GM23338 (cell line): Measurements from ENCODE around the gene C14orf93. TPM values are rescaled to one million over a fixed set of nuclear protein-coding genes. Genes with fewer than 3 reads are reported as not detected.

Source experiments
- ATAC-seq: fragments of 200-7000 bp; cut with Tn5 transposase; 3 replicates; pipeline ENCODE4 v1.9.1; 2020
- DNase-seq: peaks from one replicate; pipeline ENCODE4 v3.0.0-alpha.2; 2015; ENCODE audit warnings: low spot score
- H2AFZ ChIP-seq: fragments of 200-600 bp; sonication (generic); 2 replicates; pipeline ENCODE4 v1.8.0; 2016; ENCODE audit warnings: antibody characterized with exemption, mild to moderate bottlenecking, moderate library complexity
- H3F3A ChIP-seq: fragments of 200-600 bp; sonication (generic); replicated peaks from 2 replicates; pipeline ENCODE4 v1.8.0; 2017; ENCODE audit warnings: antibody characterized with exemption, mixed run types, low read depth
- H3K27ac ChIP-seq: fragments of 200-600 bp; sonication (generic); 2 replicates; pipeline ENCODE4 v1.6.1; 2016; ENCODE audit warnings: low read depth
- H3K27me3 ChIP-seq: fragments of 200-600 bp; sonication (generic); 2 replicates; pipeline ENCODE4 v1.8.0; 2016; ENCODE audit warnings: mild to moderate bottlenecking, mixed run types, moderate library complexity; ENCODE audit not compliant: insufficient read depth
- H3K36me3 ChIP-seq: fragments of 200-600 bp; sonication (generic); 2 replicates; pipeline ENCODE4 v1.8.0; 2016; ENCODE audit warnings: mild to moderate bottlenecking; ENCODE audit not compliant: insufficient read depth
- H3K4me1 ChIP-seq: fragments of 200-600 bp; sonication (generic); 2 replicates; pipeline ENCODE4 v1.8.0; 2016; ENCODE audit warnings: mild to moderate bottlenecking, moderate library complexity; ENCODE audit not compliant: insufficient read depth
- H3K4me2 ChIP-seq: fragments of 200-600 bp; sonication (generic); 2 replicates; pipeline ENCODE4 v1.7.1; 2017; ENCODE audit warnings: mixed run types
- H3K4me3 ChIP-seq: fragments of 200-600 bp; sonication (generic); 2 replicates; pipeline ENCODE4 v1.6.1; 2016; ENCODE audit warnings: mixed run types
- H3K79me2 ChIP-seq: fragments of 200-600 bp; sonication (generic); replicated peaks from 2 replicates; pipeline ENCODE4 v1.8.0; 2017; ENCODE audit warnings: mild to moderate bottlenecking; ENCODE audit not compliant: insufficient read depth
- H3K9me2 ChIP-seq: fragments of 200-600 bp; sonication (generic); 2 replicates; pipeline ENCODE4 v1.8.0; 2017; ENCODE audit not compliant: insufficient read depth
- H4K20me1 ChIP-seq: fragments of 200-600 bp; sonication (generic); replicated peaks from 2 replicates; pipeline ENCODE4 v1.8.0; 2017; ENCODE audit warnings: mild to moderate bottlenecking; ENCODE audit not compliant: insufficient read depth
- H3K27ac Mint-ChIP-seq: 2 replicates; pipeline ENCODE4 v1.8.0; 2020; ENCODE audit warnings: inconsistent platforms, mild to moderate bottlenecking, moderate library complexity, mixed read lengths
- H3K27me3 Mint-ChIP-seq: 3 replicates; pipeline ENCODE4 v1.8.0; 2022; ENCODE audit warnings: low read depth, mild to moderate bottlenecking, moderate library complexity, mixed read lengths, inconsistent platforms; ENCODE audit not compliant: insufficient read depth, poor library complexity
- H3K36me3 Mint-ChIP-seq: 3 replicates; pipeline ENCODE4 v1.8.0; 2021; ENCODE audit warnings: low read depth, mild to moderate bottlenecking, inconsistent platforms, moderate library complexity, mixed read lengths
- H3K4me1 Mint-ChIP-seq: 3 replicates; pipeline ENCODE4 v1.8.0; 2020; ENCODE audit warnings: mild to moderate bottlenecking, inconsistent platforms, mixed read lengths
- H3K4me3 Mint-ChIP-seq: 3 replicates; pipeline ENCODE4 v1.8.0; 2021; ENCODE audit warnings: moderate library complexity, mild to moderate bottlenecking, inconsistent platforms, mixed read lengths
- H3K9me3 Mint-ChIP-seq: 3 replicates; pipeline ENCODE4 v1.8.0; 2020; ENCODE audit warnings: moderate library complexity, mild to moderate bottlenecking, inconsistent platforms, mixed read lengths
- CREB1 ChIP-seq: fragments of 250-450 bp; sonication (Bioruptor Pico); IDR thresholded peaks from 2 replicates; pipeline ENCODE4 v1.5.0; 2020; ENCODE audit warnings: low read depth, mild to moderate bottlenecking, moderate library complexity
- CTCF ChIP-seq, 2 experiments: fragments of 200-600 bp in 1 of 2; sonication (generic) in 1 of 2; conservative IDR thresholded peaks; 2 replicates each; pipeline versions ENCODE4 v1.5.1 to v1.6.1; 2016 to 2017; ENCODE audit warnings: antibody characterized with exemption in 2 of 2, low read depth in 2 of 2, mild to moderate bottlenecking in 2 of 2, moderate library complexity in 1 of 2
- EZH2 ChIP-seq: fragments of 200-600 bp; sonication (generic); IDR thresholded peaks from one replicate; pipeline ENCODE4 v1.8.0; 2017; ENCODE audit warnings: antibody characterized with exemption, mild to moderate bottlenecking, low read depth; ENCODE audit not compliant: unreplicated experiment
- EZH2phosphoT487 ChIP-seq: fragments of 200-600 bp; sonication (generic); IDR thresholded peaks from one replicate; pipeline ENCODE4 v1.8.1; 2018; ENCODE audit warnings: antibody characterized with exemption; ENCODE audit not compliant: unreplicated experiment
- JUNB ChIP-seq: IDR thresholded peaks from one replicate; pipeline ENCODE4 v1.6.1; 2016; ENCODE audit warnings: antibody characterized with exemption; ENCODE audit not compliant: unreplicated experiment
- NANOG ChIP-seq: IDR thresholded peaks from 2 replicates; pipeline ENCODE4 v1.6.1; 2016; ENCODE audit warnings: antibody characterized with exemption, borderline replicate concordance
- STAT1 ChIP-seq: IDR thresholded peaks from one replicate; pipeline ENCODE4 v1.6.1; 2016; ENCODE audit warnings: antibody characterized with exemption; ENCODE audit not compliant: unreplicated experiment
- polyA plus RNA-seq: library from polyadenylated mRNA; unstranded; fragments of >200 nt; fragmentation: Nextera tagmentation; extraction: Ambion mirVana; gene quantifications from 2 replicates; pipeline ENCODE4 v1.2.1, GENCODE V29; 2016
- total RNA-seq: library from RNA; depleted of rRNA; stranded (reverse); fragments of >200 nt; shearing (Covaris generic); gene quantifications from 2 replicates; pipeline ENCODE4 v1.2.3, GENCODE V29; 2014
- TF ChIP-seq, protein P1 (sequence below): IDR thresholded peaks from 2 replicates; pipeline ENCODE4 v1.6.1; 2016; ENCODE audit warnings: antibody characterized with exemption
- TF ChIP-seq, protein P2 (sequence below): fragments of 250-450 bp; sonication (Bioruptor Pico); IDR thresholded peaks from 2 replicates; pipeline ENCODE4 v1.5.0; 2020; ENCODE audit warnings: mild to moderate bottlenecking, moderate library complexity

Gene C14orf93
- total and polyA plus RNA-seq, 2 experiments from 2014 or later, result 3.5 to 11.7 TPM

DNA sequence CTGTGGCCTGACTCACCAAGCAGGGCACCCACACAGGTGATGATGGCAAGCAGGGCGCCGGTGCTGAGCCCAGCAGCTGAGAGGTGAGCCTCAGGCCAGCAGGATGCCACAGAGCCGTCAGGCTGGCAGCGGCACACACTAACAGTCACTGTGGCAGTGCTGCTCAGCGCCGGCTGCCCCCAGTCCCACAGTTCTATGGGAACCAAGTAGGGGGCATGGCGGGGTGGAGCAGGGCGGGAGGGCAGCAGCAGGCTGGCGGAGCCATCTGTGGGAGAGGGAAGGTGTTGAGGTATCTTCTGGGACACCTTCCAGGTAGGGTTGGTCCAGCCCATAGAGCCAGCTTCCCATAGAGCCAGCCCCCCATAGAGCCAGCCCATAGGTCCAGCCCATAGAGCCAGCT is 39.1 kb upstream of the C14orf93 start:
- H3K4me3 ChIP-seq, result no peak overlapping the region
- H3K27ac ChIP-seq, result no peak overlapping the region
- H3K27me3 ChIP-seq, result no peaks in the 10 kb centered on the region
- H2AFZ ChIP-seq, result no peak overlapping the region
- TF ChIP-seq CREB1 (CRISPR knock-in tag) (no peak), CTCF (conservative IDR thresholded peaks at IDR 0.05; ENCODE audit: low read depth in 2 of 2) (no peak), NANOG (no peak), STAT1 (no peak), EZH2phosphoT487 (no peak), EZH2 (no peak), JUNB (no peak)
- TF ChIP-seq, protein P1, sequence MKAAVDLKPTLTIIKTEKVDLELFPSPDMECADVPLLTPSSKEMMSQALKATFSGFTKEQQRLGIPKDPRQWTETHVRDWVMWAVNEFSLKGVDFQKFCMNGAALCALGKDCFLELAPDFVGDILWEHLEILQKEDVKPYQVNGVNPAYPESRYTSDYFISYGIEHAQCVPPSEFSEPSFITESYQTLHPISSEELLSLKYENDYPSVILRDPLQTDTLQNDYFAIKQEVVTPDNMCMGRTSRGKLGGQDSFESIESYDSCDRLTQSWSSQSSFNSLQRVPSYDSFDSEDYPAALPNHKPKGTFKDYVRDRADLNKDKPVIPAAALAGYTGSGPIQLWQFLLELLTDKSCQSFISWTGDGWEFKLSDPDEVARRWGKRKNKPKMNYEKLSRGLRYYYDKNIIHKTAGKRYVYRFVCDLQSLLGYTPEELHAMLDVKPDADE, result no peak
- TF ChIP-seq, protein P2, sequence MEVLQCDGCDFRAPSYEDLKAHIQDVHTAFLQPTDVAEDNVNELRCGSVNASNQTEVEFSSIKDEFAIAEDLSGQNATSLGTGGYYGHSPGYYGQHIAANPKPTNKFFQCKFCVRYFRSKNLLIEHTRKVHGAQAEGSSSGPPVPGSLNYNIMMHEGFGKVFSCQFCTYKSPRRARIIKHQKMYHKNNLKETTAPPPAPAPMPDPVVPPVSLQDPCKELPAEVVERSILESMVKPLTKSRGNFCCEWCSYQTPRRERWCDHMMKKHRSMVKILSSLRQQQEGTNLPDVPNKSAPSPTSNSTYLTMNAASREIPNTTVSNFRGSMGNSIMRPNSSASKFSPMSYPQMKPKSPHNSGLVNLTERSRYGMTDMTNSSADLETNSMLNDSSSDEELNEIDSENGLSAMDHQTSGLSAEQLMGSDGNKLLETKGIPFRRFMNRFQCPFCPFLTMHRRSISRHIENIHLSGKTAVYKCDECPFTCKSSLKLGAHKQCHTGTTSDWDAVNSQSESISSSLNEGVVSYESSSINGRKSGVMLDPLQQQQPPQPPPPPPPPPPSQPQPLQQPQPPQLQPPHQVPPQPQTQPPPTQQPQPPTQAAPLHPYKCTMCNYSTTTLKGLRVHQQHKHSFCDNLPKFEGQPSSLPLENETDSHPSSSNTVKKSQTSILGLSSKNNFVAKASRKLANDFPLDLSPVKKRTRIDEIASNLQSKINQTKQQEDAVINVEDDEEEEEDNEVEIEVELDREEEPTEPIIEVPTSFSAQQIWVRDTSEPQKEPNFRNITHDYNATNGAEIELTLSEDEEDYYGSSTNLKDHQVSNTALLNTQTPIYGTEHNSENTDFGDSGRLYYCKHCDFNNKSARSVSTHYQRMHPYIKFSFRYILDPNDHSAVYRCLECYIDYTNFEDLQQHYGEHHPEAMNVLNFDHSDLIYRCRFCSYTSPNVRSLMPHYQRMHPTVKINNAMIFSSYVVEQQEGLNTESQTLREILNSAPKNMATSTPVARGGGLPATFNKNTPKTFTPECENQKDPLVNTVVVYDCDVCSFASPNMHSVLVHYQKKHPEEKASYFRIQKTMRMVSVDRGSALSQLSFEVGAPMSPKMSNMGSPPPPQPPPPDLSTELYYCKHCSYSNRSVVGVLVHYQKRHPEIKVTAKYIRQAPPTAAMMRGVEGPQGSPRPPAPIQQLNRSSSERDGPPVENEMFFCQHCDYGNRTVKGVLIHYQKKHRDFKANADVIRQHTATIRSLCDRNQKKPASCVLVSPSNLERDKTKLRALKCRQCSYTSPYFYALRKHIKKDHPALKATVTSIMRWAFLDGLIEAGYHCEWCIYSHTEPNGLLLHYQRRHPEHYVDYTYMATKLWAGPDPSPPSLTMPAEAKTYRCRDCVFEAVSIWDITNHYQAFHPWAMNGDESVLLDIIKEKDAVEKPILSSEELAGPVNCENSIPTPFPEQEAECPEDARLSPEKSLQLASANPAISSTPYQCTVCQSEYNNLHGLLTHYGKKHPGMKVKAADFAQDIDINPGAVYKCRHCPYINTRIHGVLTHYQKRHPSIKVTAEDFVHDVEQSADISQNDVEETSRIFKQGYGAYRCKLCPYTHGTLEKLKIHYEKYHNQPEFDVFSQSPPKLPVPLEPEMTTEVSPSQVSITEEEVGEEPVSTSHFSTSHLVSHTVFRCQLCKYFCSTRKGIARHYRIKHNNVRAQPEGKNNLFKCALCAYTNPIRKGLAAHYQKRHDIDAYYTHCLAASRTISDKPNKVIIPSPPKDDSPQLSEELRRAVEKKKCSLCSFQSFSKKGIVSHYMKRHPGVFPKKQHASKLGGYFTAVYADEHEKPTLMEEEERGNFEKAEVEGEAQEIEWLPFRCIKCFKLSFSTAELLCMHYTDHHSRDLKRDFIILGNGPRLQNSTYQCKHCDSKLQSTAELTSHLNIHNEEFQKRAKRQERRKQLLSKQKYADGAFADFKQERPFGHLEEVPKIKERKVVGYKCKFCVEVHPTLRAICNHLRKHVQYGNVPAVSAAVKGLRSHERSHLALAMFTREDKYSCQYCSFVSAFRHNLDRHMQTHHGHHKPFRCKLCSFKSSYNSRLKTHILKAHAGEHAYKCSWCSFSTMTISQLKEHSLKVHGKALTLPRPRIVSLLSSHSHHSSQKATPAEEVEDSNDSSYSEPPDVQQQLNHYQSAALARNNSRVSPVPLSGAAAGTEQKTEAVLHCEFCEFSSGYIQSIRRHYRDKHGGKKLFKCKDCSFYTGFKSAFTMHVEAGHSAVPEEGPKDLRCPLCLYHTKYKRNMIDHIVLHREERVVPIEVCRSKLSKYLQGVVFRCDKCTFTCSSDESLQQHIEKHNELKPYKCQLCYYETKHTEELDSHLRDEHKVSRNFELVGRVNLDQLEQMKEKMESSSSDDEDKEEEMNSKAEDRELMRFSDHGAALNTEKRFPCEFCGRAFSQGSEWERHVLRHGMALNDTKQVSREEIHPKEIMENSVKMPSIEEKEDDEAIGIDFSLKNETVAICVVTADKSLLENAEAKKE (CRISPR knock-in tag), result no peak
- no peaks in the 10 kb centered on the region; the same call in 1 of the 2 replicates for H3K4me1 ChIP-seq
- H3K36me3 Mint-ChIP-seq, result peaks cover 17% of the 10 kb centered on the region
- no peaks in the 10 kb centered on the region for H4K20me1 ChIP-seq
- DNase-seq, result no peak
- no peak overlapping the region for H3K4me2 ChIP-seq
- H3K79me2 ChIP-seq, result no peaks in the 10 kb centered on the region
- H3F3A ChIP-seq, result no peaks in the 10 kb centered on the region
- H3K27ac Mint-ChIP-seq, result no peak overlapping the region
- H3K4me3 Mint-ChIP-seq, result no peak overlapping the region
- peaks cover 13% of the 10 kb centered on the region for H3K27me3 Mint-ChIP-seq
- H3K9me3 Mint-ChIP-seq, result no peaks in the 10 kb centered on the region; the same call in 2 of the 3 replicates
- H3K36me3 ChIP-seq, result no peaks in the 10 kb centered on the region
- peaks cover 21% of the 10 kb centered on the region for H3K4me1 Mint-ChIP-seq
- ATAC-seq, result no peak
- H3K9me2 ChIP-seq, result no peaks in the 10 kb centered on the region
